GM21717 (cell line): ENCODE measurements around the gene WFIKKN1.

Source experiments
- ATAC-seq: cut with Tn5 transposase; IDR thresholded peaks from one replicate; pipeline ENCODE4 v1.9.1; 2021; ENCODE audit warnings: mild to moderate bottlenecking, moderate library complexity; ENCODE audit not compliant: unreplicated experiment

Gene WFIKKN1

DNA sequence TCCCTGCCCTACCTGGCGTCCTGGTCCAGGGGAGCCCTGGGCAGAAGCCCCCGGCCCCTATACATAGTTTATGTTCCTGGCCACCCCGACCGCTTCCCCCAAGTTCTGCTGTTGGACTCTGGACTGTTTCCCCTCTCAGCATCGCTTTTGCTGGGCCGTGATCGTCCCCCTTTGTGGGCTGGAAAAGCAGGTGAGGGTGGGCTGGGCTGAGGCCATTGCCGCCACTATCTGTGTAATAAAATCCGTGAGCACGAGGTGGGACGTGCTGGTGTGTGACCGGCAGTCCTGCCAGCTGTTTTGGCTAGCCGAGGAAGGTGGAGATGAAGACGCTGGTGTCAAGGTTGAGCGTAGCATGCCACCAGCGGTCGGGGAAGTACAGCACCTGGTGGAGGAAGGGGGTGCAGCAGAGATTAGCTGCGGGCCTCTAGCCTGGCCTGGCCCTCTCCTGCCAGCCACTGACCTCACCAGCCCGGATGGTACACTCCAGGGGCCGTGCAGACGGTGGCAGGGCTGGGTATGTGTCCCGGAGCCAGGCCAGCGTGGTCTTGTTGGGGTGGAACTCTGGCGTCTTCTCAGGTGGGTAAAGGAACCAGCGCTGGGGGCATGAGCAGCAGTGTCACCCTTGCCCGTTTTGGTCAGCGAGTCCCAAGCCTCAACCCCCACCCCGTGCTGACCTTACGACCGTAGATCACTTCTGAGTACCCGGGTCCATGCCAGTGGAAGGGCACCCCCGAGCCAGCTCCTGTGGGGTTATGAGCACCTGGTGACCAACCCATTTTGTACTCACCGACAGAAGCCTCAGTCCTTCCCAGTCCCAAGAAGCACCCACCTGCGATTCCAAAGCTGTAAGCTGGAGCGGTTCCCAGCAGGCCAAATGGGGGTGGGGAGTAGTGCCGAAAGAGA lies 52.0 kb downstream of the WFIKKN1 start:
- ATAC-seq, result no peak

DNA sequence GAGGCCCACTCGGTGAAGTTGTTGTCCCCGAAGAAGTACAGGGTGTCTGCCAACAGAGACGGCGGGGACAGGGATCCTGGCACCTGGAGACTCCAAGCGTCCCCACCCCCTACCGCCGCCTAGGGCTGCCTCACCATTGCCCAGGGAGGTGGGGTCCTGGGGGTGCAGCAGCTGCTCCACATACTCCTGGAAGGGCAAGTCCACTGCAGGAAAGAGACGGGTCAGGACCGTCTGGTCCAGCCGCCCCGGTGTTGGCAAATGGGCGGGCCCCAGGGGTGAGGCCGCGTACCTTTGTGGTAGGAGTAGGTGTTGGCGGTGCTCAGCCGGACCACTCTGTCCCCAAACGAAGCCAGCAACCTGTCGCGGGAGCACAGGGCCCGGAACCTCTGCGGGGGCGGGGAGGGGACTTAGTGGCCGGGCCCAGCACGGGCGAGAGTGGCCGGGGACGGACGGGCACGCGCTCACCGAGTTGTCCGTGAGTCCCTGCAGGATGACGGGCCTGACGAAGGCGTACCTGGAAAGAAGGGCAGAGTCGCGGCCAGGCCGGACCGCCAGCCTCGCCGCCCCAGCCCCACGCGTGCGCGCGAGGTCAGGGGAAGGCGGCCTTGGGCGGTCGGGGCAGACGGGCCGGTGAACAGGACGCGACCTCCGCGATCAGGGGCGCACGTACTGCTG lies 52.7 kb downstream of the WFIKKN1 start:
- no peak for ATAC-seq
